Measurements from ENCODE around the gene USP11. TPM values are rescaled to one million over a fixed set of nuclear protein-coding genes. Genes with fewer than 3 reads are reported as not detected.
"Not testable (repeated sequence)": the region's sequence is repeated elsewhere in the genome, so short reads cannot be mapped to it uniquely, and the experiment has no call there.

The USP11 gene
- total RNA-seq, 1 donor from 2014 or later, result 72.4 TPM

DNA sequence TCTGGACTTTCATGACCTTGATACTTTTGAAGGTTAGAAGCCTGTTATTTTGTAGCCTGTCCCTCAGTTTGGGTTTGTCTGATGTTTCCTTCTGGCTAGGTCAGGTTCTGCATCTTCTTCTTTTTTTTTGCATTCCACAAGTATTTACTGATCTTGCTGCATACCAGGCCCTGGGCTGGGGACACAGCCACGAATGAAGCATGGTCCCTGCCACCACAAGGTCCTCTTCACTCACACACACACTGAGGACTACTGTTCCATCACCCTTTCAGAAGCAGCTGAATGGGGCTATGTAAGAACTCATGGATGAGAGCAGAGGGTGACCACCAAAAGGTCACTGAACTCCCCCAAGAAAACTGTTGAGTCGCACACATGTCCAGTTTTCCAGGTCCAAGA lies 39.2 kb downstream of the USP11 start:
- Histone ChIP-seq H3K9me3 (no peaks in the 10 kb centered on the region), H3K36me3 (no peaks in the 10 kb centered on the region), H3K4me3 (no peak overlapping the region), H3K27me3 (no peaks in the 10 kb centered on the region), H3K27ac (no peak overlapping the region), H3K4me1 (no peaks in the 10 kb centered on the region)
- no peak for DNase-seq (ENCODE audit: extremely low spot score in 2 of 2)
- intact Hi-C loops (cut with DNase I), result no loop called here
- TF ChIP-seq, protein P1, sequence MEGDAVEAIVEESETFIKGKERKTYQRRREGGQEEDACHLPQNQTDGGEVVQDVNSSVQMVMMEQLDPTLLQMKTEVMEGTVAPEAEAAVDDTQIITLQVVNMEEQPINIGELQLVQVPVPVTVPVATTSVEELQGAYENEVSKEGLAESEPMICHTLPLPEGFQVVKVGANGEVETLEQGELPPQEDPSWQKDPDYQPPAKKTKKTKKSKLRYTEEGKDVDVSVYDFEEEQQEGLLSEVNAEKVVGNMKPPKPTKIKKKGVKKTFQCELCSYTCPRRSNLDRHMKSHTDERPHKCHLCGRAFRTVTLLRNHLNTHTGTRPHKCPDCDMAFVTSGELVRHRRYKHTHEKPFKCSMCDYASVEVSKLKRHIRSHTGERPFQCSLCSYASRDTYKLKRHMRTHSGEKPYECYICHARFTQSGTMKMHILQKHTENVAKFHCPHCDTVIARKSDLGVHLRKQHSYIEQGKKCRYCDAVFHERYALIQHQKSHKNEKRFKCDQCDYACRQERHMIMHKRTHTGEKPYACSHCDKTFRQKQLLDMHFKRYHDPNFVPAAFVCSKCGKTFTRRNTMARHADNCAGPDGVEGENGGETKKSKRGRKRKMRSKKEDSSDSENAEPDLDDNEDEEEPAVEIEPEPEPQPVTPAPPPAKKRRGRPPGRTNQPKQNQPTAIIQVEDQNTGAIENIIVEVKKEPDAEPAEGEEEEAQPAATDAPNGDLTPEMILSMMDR (IDR thresholded peaks at IDR 0.05), result no peak
- TF ChIP-seq POLR2AphosphoS5 (IDR thresholded peaks at IDR 0.05; ENCODE audit: insufficient read depth in 1 of 2, low read depth in 1 of 2) (no peak), POLR2A (IDR thresholded peaks at IDR 0.05) (no peak)

DNA sequence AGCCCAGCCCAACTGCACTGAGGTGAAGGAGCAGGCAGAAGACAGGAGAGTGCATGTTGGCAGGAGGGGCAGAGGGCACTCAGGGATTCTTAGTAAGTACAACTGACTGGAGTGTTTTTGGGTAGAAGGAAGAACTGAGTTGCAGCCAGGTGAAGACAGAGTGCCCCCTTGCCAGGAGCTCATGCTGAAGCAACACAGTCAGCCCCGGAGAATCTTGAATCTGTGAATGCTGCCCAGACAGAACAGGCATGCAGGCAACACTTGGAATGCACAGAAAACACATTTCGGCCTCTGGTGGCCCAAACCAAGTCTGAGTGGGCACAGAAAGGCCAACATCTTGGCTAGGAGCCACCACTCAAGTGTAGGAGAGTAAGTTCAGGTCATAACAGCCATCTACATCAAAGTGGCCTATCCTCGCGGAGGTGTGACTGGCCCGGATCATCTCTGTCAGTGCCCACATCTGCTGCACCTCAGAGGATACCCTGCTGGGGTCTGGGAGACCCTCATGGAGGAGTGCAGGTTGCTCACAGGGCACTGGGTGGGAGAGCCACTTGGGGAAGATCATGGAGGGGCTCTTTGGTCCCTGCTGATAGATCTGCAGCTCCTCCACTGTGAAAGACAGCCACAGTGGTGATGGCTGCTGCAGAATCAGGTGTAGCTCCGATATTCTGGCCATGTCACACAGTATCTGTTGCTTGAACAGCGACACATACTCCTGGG lies 40.4 kb downstream of the USP11 start:
- Histone ChIP-seq H3K27ac (no peak overlapping the region), H3K27me3 (no peaks in the 10 kb centered on the region), H3K36me3 (no peaks in the 10 kb centered on the region), H3K4me1 (no peaks in the 10 kb centered on the region), H3K9me3 (no peaks in the 10 kb centered on the region), H3K4me3 (no peak overlapping the region)
- intact Hi-C loops (cut with DNase I), result no loop called here
- DNase-seq (ENCODE audit: extremely low spot score in 2 of 2), result no peak
- TF ChIP-seq POLR2A (IDR thresholded peaks at IDR 0.05) (no peak), POLR2AphosphoS5 (IDR thresholded peaks at IDR 0.05; ENCODE audit: insufficient read depth in 1 of 2, low read depth in 1 of 2) (no peak)
- TF ChIP-seq, protein P1 (IDR thresholded peaks at IDR 0.05), result no peak

DNA sequence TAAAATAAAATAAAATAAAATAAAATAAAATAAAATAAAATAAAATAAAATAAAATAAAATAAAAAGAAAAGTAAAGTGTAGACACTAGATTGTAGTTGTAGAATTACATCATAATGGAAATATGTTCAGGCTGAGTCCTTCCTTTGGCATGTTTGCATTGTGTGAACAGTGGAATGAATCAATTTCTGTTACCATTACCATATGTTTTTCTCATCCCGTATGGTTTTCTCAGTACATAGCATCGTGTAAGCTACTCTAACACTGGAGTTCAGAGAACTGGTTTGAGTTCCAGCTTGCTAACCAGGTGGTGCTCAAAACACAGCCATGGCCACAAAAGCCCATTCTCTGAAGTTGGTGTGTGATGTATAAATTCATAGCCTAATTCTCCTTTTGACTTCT lies 45.9 kb downstream of the USP11 start:
- Histone ChIP-seq H3K4me3 (no peak overlapping the region), H3K27ac (no peak overlapping the region), H3K4me1 (no peaks in the 10 kb centered on the region), H3K36me3 (no peaks in the 10 kb centered on the region), H3K27me3 (no peaks in the 10 kb centered on the region), H3K9me3 (no peaks in the 10 kb centered on the region)
- no peak for DNase-seq (ENCODE audit: extremely low spot score in 2 of 2)
- TF ChIP-seq POLR2A (IDR thresholded peaks at IDR 0.05) (no peak), POLR2AphosphoS5 (IDR thresholded peaks at IDR 0.05; ENCODE audit: insufficient read depth in 1 of 2, low read depth in 1 of 2) (no peak)
- TF ChIP-seq, protein P1 (IDR thresholded peaks at IDR 0.05), result no peak
- intact Hi-C loops (cut with DNase I), result no loop called here

DNA sequence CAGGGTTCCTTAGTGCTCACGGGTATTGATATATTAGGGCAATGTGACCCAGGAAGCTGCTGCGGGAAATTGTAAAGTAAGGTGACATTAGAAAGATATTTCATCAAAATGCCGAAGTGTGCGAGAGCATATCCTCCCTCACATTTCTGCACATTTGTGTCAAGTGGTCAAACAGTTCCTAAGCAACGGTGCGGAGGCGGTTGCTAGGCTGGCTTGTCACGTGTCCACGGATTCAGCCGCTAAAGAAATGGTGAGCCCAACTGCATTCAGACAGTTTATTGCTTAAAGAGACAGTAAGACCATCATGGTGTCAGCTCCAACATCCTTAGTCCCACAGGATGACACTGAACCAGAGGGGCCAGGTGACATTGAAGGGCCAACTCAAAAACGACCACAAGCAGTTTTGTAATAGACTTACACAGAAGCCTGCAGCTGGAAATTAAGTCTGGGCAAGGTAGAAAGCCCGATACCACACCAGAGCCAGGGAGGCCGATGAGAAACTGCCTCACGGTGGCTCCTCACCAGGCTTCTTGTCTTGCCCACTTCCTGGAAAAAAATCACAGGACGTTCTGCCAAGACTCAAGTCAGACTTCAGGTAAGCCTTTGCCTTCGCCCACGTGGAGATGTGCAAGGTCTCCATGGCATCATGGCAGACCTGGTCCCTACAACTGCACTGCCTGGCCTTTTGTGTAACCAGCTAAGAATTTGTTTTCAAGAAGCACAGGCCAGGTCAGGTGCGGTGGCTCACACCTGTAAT lies 50.4 kb downstream of the USP11 start:
- intact Hi-C loops (cut with DNase I), result no loop called here
- Histone ChIP-seq H3K9me3 (no peaks in the 10 kb centered on the region), H3K36me3 (no peaks in the 10 kb centered on the region), H3K4me3 (no peak overlapping the region), H3K27me3 (no peaks in the 10 kb centered on the region), H3K4me1 (no peaks in the 10 kb centered on the region), H3K27ac (no peak overlapping the region)
- TF ChIP-seq POLR2AphosphoS5 (IDR thresholded peaks at IDR 0.05; ENCODE audit: insufficient read depth in 1 of 2, low read depth in 1 of 2) (no peak), POLR2A (IDR thresholded peaks at IDR 0.05) (no peak)
- TF ChIP-seq, protein P1 (IDR thresholded peaks at IDR 0.05), result no peak
- no peak for DNase-seq (ENCODE audit: extremely low spot score in 2 of 2)

DNA sequence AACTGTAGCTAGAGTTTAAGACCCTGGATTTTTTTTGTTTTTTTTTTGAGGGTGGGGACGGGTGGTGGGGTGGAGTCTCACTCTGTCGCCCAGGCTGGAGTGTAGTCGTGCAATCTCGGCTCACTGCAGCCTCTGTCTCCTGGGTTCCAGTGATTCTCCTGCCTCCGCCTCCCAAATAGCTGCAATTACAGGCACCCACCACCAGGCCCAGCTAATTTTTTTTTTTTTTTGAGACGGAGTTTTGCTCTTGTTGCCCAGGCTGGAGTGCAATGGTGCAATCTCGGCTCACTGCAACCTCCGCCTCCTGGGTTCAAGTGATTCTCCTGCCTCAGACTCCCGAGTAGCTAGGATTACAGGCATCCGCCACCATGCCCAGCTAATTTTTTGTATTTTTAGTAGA lies 51.8 kb downstream of the USP11 start:
- not testable (repeated sequence) for H3K36me3 ChIP-seq, H3K9me3 ChIP-seq

More for the DNA sequence above, 51.8 kb downstream of the USP11 start:
- H3K27ac ChIP-seq; H3K27me3 ChIP-seq; H3K4me1 ChIP-seq; H3K4me3 ChIP-seq; intact Hi-C loops (cut with DNase I); DNase-seq (ENCODE audit: extremely low spot score in 2 of 2): not testable (repeated sequence)
